HG02588 (cell line): ENCODE measurements around the gene ZNF256.

ENCODE experiments used
- ATAC-seq: cut with Tn5 transposase; IDR thresholded peaks from one replicate; pipeline ENCODE4 v1.9.1; 2021; ENCODE audit warnings: mild to moderate bottlenecking, moderate library complexity; ENCODE audit not compliant: unreplicated experiment

Gene ZNF256

GRCh38 chr19:57900311-57900710, 47.2 kb downstream of the ZNF256 start:
- ATAC-seq: no peak
